ENCODE data around the gene RILPL1. TPM values are rescaled to one million over a fixed set of nuclear protein-coding genes. Genes with fewer than 3 reads are reported as not detected.

RILPL1 gene
- total and polyA plus RNA-seq, 10 of the 15 experiments (the other 5 are each of a cell fraction or from before 2014, with no cell fraction given), result 0.05 to 0.61 (median 0.25) TPM

DNA sequence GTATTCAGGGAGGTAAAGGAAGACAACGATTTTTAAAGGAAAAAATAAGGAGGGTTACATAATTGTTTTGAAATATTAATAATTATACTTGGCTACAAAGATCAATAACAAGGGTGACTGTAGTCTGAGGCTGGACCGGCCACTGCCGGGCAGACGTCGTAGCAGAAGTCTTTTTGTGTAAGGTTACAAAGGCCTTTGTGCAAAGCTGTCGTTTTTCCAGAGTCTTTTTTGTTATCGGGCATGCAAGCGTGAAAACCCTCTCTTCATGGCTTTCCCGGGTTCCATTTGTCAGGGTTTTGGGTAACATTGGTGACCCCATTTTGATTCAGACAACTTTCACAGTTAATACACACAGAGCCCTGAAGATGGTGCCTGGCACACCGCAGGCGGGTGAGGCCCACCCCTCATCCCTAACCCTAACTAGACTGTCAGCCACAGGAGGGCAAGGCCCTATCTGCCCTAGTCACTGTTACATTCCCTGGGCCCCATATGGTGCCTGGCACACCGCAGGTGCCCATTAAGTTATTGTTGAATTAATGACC lies 31.3 kb downstream of the RILPL1 start:
- Histone ChIP-seq H3K27ac (ENCODE audit: control insufficient read depth, insufficient read depth) (no peak overlapping the region), H3K9ac (ENCODE audit: control insufficient read depth, insufficient read depth, low read length) (no peak overlapping the region), H3K9me3 (replicated peaks; ENCODE audit: control insufficient read depth, insufficient read depth, low read length) (no peaks in the 10 kb centered on the region), H3K4me3 (no peak overlapping the region), H3K27me3 (replicated peaks in 1 of 2; ENCODE audit: control insufficient read depth in 2 of 2, insufficient read depth in 2 of 2, low read length in 1 of 2) (no peaks in the 10 kb centered on the region), H3K36me3 (ENCODE audit: control insufficient read depth in 2 of 2, insufficient read depth in 2 of 2, low read length in 1 of 2) (no peaks in the 10 kb centered on the region), H3K4me2 (ENCODE audit: control insufficient read depth, insufficient read depth) (no peak overlapping the region), H4K20me1 (ENCODE audit: control insufficient read depth, insufficient read depth) (no peaks in the 10 kb centered on the region), H3K79me2 (ENCODE audit: control insufficient read depth, insufficient read depth, low read length) (no peaks in the 10 kb centered on the region), H3K4me1 (ENCODE audit: control insufficient read depth, insufficient read depth, low read length) (no peaks in the 10 kb centered on the region), H2AFZ (ENCODE audit: control insufficient read depth, low read depth, low read length) (no peak overlapping the region)
- ChIA-PET RAD21 (ENCODE audit: unreplicated experiment) (no interaction called here), CTCF (interaction anchor here (0.7 kb wide), 1 partner anchor 205 kb away, joined by 3 read pairs; no protein-coding TSS in a partner anchor), POLR2A (no interaction called here), SMC1A (ENCODE audit: uncharacterized antibody, unreplicated experiment) (no interaction called here)
- WGBS (ENCODE audit: insufficient coverage, insufficient replicate concordance, low lambda C conversion rate, missing lambda C conversion rate), result 78% methylated on average over 12 of the region's 12 CpGs
- ATAC-seq, result no peak
- in situ Hi-C loops (cut with MboI), result no loop called here
- intact Hi-C loops (cut with micrococcal nuclease; ENCODE audit: unreplicated experiment), result no loop called here
- TF ChIP-seq ZZZ3 (IDR thresholded peaks at IDR 0.05; ENCODE audit: control insufficient read depth, insufficient read length, low read depth) (no peak), IRF5 (IDR thresholded peaks at IDR 0.05; ENCODE audit: borderline replicate concordance) (no peak), ZBED1 (IDR thresholded peaks at IDR 0.05; ENCODE audit: borderline replicate concordance) (no peak), HDGF (IDR thresholded peaks at IDR 0.05) (no peak), NFIC (IDR thresholded peaks at IDR 0.05; ENCODE audit: low read depth, low read length) (no peak), IKZF1 (conservative IDR thresholded peaks at IDR 0.05) (no peak), CREM (IDR thresholded peaks at IDR 0.05; ENCODE audit: low read depth) (no peak)
- DNase-seq (ENCODE audit: low read depth, low spot score), result no peak
- BruUV-seq (replicated peaks), result no TSS peak
- FAIRE-seq, result no peak

DNA sequence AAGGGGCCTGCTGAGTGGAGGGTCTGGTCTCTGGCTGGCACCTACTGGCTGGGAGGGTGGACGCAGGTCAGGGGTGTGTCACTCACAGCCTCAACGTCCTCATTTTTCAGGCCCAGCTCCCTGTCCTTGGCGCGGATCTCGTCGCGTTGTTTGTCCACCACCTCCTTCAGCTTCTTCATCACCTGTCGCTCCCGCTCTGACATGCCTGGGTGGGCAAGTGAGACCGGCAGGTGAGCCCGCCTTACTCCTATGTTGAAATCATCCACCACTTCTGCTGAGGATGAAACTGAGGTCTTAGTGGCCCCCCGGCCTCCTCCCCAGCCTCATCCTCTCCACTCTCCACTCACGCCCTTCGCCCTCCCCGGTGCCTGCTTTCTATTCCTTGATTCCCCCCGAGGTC lies 34.2 kb downstream of the RILPL1 start:
- BruUV-seq (replicated peaks), result no TSS peak
- SMC1A ChIA-PET (ENCODE audit: uncharacterized antibody, unreplicated experiment), result no interaction called here
- 86% methylated on average over 16 of the region's 16 CpGs for WGBS (ENCODE audit: insufficient coverage, insufficient replicate concordance, low lambda C conversion rate, missing lambda C conversion rate)

More for the DNA sequence above, 34.2 kb downstream of the RILPL1 start:
- ChIA-PET RAD21 (ENCODE audit: unreplicated experiment) (no interaction called here), POLR2A (no interaction called here), CTCF (no interaction called here)
- H3K9me3 ChIP-seq (replicated peaks; ENCODE audit: control insufficient read depth, insufficient read depth, low read length), result no peaks in the 10 kb centered on the region
- H3K9ac ChIP-seq (ENCODE audit: control insufficient read depth, insufficient read depth, low read length), result no peak overlapping the region
- no peak overlapping the region for H3K4me3 ChIP-seq
- H2AFZ ChIP-seq (ENCODE audit: control insufficient read depth, low read depth, low read length), result no peak overlapping the region
- no peaks in the 10 kb centered on the region for H3K27me3 ChIP-seq (replicated peaks in 1 of 2; ENCODE audit: control insufficient read depth in 2 of 2, insufficient read depth in 2 of 2, low read length in 1 of 2)
- no peak overlapping the region for H3K4me2 ChIP-seq (ENCODE audit: control insufficient read depth, insufficient read depth)
- no peaks in the 10 kb centered on the region for H3K36me3 ChIP-seq (ENCODE audit: control insufficient read depth in 2 of 2, insufficient read depth in 2 of 2, low read length in 1 of 2)
- TF ChIP-seq FOXM1 (IDR thresholded peaks at IDR 0.05; ENCODE audit: low read depth, low read length) (no peak), NR2F1 (conservative IDR thresholded peaks at IDR 0.05) (no peak), KLF5 (IDR thresholded peaks at IDR 0.05; ENCODE audit: partially characterized antibody) (no peak), MAX (IDR thresholded peaks at IDR 0.05; ENCODE audit: low read depth, low read length) (no peak), EZH2 (IDR thresholded peaks at IDR 0.05; ENCODE audit: borderline replicate concordance, control insufficient read depth, low read depth, low read length) (no peak), SUZ12 (IDR thresholded peaks at IDR 0.05; ENCODE audit: unreplicated experiment) (no peak), TCF12 (IDR thresholded peaks at IDR 0.05; ENCODE audit: low read depth, low read length) (no peak)
- H3K4me1 ChIP-seq (ENCODE audit: control insufficient read depth, insufficient read depth, low read length), result no peaks in the 10 kb centered on the region
- no peaks in the 10 kb centered on the region for H3K79me2 ChIP-seq (ENCODE audit: control insufficient read depth, insufficient read depth, low read length)
- DNase-seq (ENCODE audit: low read depth, low spot score) (no peak), FAIRE-seq (no peak), ATAC-seq (no peak)
- no peaks in the 10 kb centered on the region for H4K20me1 ChIP-seq (ENCODE audit: control insufficient read depth, insufficient read depth)
- intact Hi-C loops (cut with micrococcal nuclease; ENCODE audit: unreplicated experiment) (no loop called here), in situ Hi-C loops (cut with MboI) (no loop called here)
- H3K27ac ChIP-seq (ENCODE audit: control insufficient read depth, insufficient read depth), result no peak overlapping the region

Measured in GM12878 (cell line).